Mesendoderm (in vitro differentiated cells): ENCODE results near the gene KLK4.

ENCODE experiments used
- DNase-seq: peaks from one replicate; pipeline ENCODE4 v3.0.0; 2013
- H2AK5ac ChIP-seq: 2 replicates; pipeline ENCODE4 v1.6.1; 2013; ENCODE audit warnings: low read length, inconsistent platforms
- H2BK120ac ChIP-seq: 2 replicates; pipeline ENCODE4 v1.6.1; 2013; ENCODE audit warnings: low read depth, mild to moderate bottlenecking, low read length, moderate library complexity, mixed read lengths
- H2BK15ac ChIP-seq: replicated peaks from 2 replicates; pipeline ENCODE4 v1.6.1; 2013; ENCODE audit warnings: low read depth, mild to moderate bottlenecking, moderate library complexity
- H2BK5ac ChIP-seq: 2 replicates; pipeline ENCODE4 v1.6.1; 2013; ENCODE audit warnings: low read length, inconsistent platforms
- H3K18ac ChIP-seq: 2 replicates; pipeline ENCODE4 v1.6.1; 2013; ENCODE audit warnings: mild to moderate bottlenecking, low read length, mixed read lengths
- H3K23ac ChIP-seq: one replicate; pipeline ENCODE4 v1.6.1; 2013; ENCODE audit warnings: low read length
- H3K27ac ChIP-seq: 2 replicates; pipeline ENCODE4 v1.5.1; 2013; ENCODE audit warnings: low read depth, mild to moderate bottlenecking, inconsistent platforms, low read length, moderate library complexity
- H3K27me3 ChIP-seq: 2 replicates; pipeline ENCODE4 v1.6.1; 2013; ENCODE audit warnings: low read length, control low read depth, mild to moderate bottlenecking, inconsistent platforms; ENCODE audit not compliant: insufficient read depth, poor library complexity
- H3K36me3 ChIP-seq: 2 replicates; pipeline ENCODE4 v1.6.1; 2013; ENCODE audit warnings: low read length, inconsistent platforms; ENCODE audit not compliant: control insufficient read depth, insufficient read depth
- H3K4ac ChIP-seq: one replicate; pipeline ENCODE4 v1.6.1; 2013; ENCODE audit warnings: low read depth, mild to moderate bottlenecking, low read length, moderate library complexity
- H3K4me1 ChIP-seq: 2 replicates; pipeline ENCODE4 v1.6.1; 2013; ENCODE audit warnings: low read depth, low read length, inconsistent platforms; ENCODE audit not compliant: control insufficient read depth
- H3K4me2 ChIP-seq: 2 replicates; pipeline ENCODE4 v1.6.1; 2013; ENCODE audit warnings: low read length
- H3K4me3 ChIP-seq: 2 replicates; pipeline ENCODE4 v1.5.1; 2013; ENCODE audit warnings: mild to moderate bottlenecking, low read length
- H3K56ac ChIP-seq: one replicate; pipeline ENCODE4 v1.6.1; 2013; ENCODE audit warnings: low read length
- H3K79me1 ChIP-seq: 2 replicates; pipeline ENCODE4 v1.6.1; 2013; ENCODE audit warnings: low read length, inconsistent platforms
- H3K79me2 ChIP-seq: 2 replicates; pipeline ENCODE4 v1.6.1; 2013; ENCODE audit warnings: mild to moderate bottlenecking, low read length; ENCODE audit not compliant: control insufficient read depth, insufficient read depth
- H3K9ac ChIP-seq: 2 replicates; pipeline ENCODE4 v1.6.1; 2013; ENCODE audit warnings: low read length, inconsistent platforms
- H4K5ac ChIP-seq: one replicate; pipeline ENCODE4 v1.6.1; 2013; ENCODE audit warnings: low read length
- H4K8ac ChIP-seq: one replicate; pipeline ENCODE4 v1.6.1; 2013; ENCODE audit warnings: low read depth, mild to moderate bottlenecking, control low read depth, low read length, moderate library complexity
- whole genome bisulfite sequencing: extraction: QIAGEN DNeasy Blood & Tissue Kit; methylation state at CpG from one replicate; pipeline ENCODE4 v1.1.7; 2013; ENCODE audit warnings: low lambda C conversion rate, missing lambda C conversion rate; ENCODE audit not compliant: insufficient coverage; ENCODE audit errors: extremely low coverage; 5-methylcytosine and 5-hydroxymethylcytosine counted together

Gene KLK4

GRCh38 chr19:50861010-50861409 lies 50.2 kb downstream of the KLK4 start:
- Histone ChIP-seq H3K27ac (no peak overlapping the region), H3K27me3 (no peaks in the 10 kb centered on the region), H3K4me2 (no peak overlapping the region), H3K4me3 (no peak overlapping the region), H3K4me1 (no peaks in the 10 kb centered on the region), H2BK5ac (no peak overlapping the region), H3K56ac (no peak overlapping the region), H3K79me1 (no peaks in the 10 kb centered on the region), H3K4ac (no peak overlapping the region), H3K36me3 (no peaks in the 10 kb centered on the region), H2BK120ac (no peak overlapping the region), H4K5ac (no peak overlapping the region), H3K79me2 (no peaks in the 10 kb centered on the region), H3K9ac (no peak overlapping the region), H4K8ac (no peak overlapping the region), H2BK15ac (no peak overlapping the region), H3K18ac (no peak overlapping the region), H2AK5ac (no peak overlapping the region), H3K23ac (no peak overlapping the region)
- WGBS: no CpG with 5 or more reads among the region's 5 CpGs
- DNase-seq: no peak

- Histone ChIP-seq H3K4me2 (no peak overlapping the region), H3K4ac (no peak overlapping the region), H3K4me1 (no peaks in the 10 kb centered on the region), H3K27me3 (no peaks in the 10 kb centered on the region), H3K36me3 (no peaks in the 10 kb centered on the region), H4K8ac (no peak overlapping the region), H3K79me1 (no peaks in the 10 kb centered on the region), H3K4me3 (no peak overlapping the region), H3K18ac (no peak overlapping the region), H3K9ac (no peak overlapping the region), H2BK120ac (no peak overlapping the region), H2AK5ac (no peak overlapping the region), H3K56ac (no peak overlapping the region), H3K23ac (no peak overlapping the region), H4K5ac (no peak overlapping the region), H2BK15ac (no peak overlapping the region), H3K79me2 (no peaks in the 10 kb centered on the region), H3K27ac (no peak overlapping the region), H2BK5ac (no peak overlapping the region)
- no CpG with 5 or more reads among the region's 4 CpGs for WGBS
- no peak for DNase-seq
Observed at GRCh38 chr19:50859849-50860248, 51.3 kb downstream of the KLK4 start.

GRCh38 chr19:50858886-50859285 lies 52.3 kb downstream of the KLK4 start:
- no peak overlapping the region for H3K56ac ChIP-seq
- DNase-seq: no peak
- H3K79me1 ChIP-seq: no peaks in the 10 kb centered on the region
- no CpG with 5 or more reads among the region's 7 CpGs for WGBS
- H3K36me3 ChIP-seq: no peaks in the 10 kb centered on the region
- H3K4ac ChIP-seq: no peak overlapping the region
- H3K23ac ChIP-seq: no peak overlapping the region
- no peak overlapping the region for H3K9ac ChIP-seq
- H2BK120ac ChIP-seq: no peak overlapping the region
- no peak overlapping the region for H3K18ac ChIP-seq
- no peak overlapping the region for H4K8ac ChIP-seq
- no peak overlapping the region for H3K4me2 ChIP-seq
- no peaks in the 10 kb centered on the region for H3K4me1 ChIP-seq
- no peak overlapping the region for H3K27ac ChIP-seq
- no peak overlapping the region for H2BK15ac ChIP-seq
- no peak overlapping the region for H3K4me3 ChIP-seq
- H2AK5ac ChIP-seq: no peak overlapping the region
- no peak overlapping the region for H2BK5ac ChIP-seq
- H3K27me3 ChIP-seq: no peaks in the 10 kb centered on the region
- H3K79me2 ChIP-seq: no peaks in the 10 kb centered on the region
- no peak overlapping the region for H4K5ac ChIP-seq

DNA sequence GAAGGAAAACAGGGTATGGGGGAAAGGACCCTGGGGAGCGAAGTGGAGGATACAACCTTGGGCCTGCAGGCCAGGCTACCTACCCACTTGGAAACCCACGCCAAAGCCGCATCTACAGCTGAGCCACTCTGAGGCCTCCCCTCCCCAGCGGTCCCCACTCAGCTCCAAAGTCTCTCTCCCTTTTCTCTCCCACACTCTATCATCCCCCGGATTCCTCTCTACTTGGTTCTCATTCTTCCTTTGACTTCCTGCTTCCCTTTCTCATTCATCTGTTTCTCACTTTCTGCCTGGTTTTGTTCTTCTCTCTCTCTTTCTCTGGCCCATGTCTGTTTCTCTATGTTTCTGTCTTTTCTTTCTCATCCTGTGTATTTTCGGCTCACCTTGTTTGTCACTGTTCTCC lies 53.8 kb downstream of the KLK4 start:
- no peak overlapping the region for H3K4me2 ChIP-seq
- H3K79me1 ChIP-seq: no peaks in the 10 kb centered on the region
- no peak overlapping the region for H3K27ac ChIP-seq
- no peak overlapping the region for H2BK15ac ChIP-seq
- no peak overlapping the region for H2BK5ac ChIP-seq
- no peaks in the 10 kb centered on the region for H3K79me2 ChIP-seq
- H3K23ac ChIP-seq: no peak overlapping the region
- H3K4me1 ChIP-seq: no peaks in the 10 kb centered on the region
- H3K4me3 ChIP-seq: no peak overlapping the region
- H4K8ac ChIP-seq: no peak overlapping the region
- H3K9ac ChIP-seq: no peak overlapping the region
- no CpG with 5 or more reads among the region's 6 CpGs for WGBS
- no peak overlapping the region for H2BK120ac ChIP-seq
- no peak overlapping the region for H2AK5ac ChIP-seq
- H4K5ac ChIP-seq: no peak overlapping the region
- H3K18ac ChIP-seq: no peak overlapping the region
- H3K36me3 ChIP-seq: no peaks in the 10 kb centered on the region
- H3K27me3 ChIP-seq: no peaks in the 10 kb centered on the region
- H3K4ac ChIP-seq: no peak overlapping the region
- H3K56ac ChIP-seq: no peak overlapping the region
- DNase-seq: no peak
